Astrocyte (in vitro differentiated cells and primary cell): ENCODE results near the gene VRTN. TPM values are rescaled to one million over a fixed set of nuclear protein-coding genes. Genes with fewer than 3 reads are reported as not detected.

Experiments used
- DNase-seq: peaks from one replicate; pipeline ENCODE4 v3.0.0-alpha.2; 2010; ENCODE audit warnings: low read depth
- FAIRE-seq: peaks from 2 replicates; lab custom pipeline; 2011; peaks lifted over from hg19 to GRCh38; lab: Jason Lieb, UNC
- H2AFZ ChIP-seq: 2 replicates; pipeline ENCODE4 v1.6.0; 2012; ENCODE audit warnings: low read depth, low read length, inconsistent platforms
- H3K27ac ChIP-seq: 2 replicates; pipeline ENCODE4 v1.5.1; 2011; ENCODE audit warnings: low read depth, low read length, inconsistent platforms
- H3K27me3 ChIP-seq: 2 replicates; pipeline ENCODE4 v1.6.0; 2011; ENCODE audit warnings: low read length, inconsistent platforms; ENCODE audit not compliant: insufficient read depth
- H3K36me3 ChIP-seq: 2 replicates; pipeline ENCODE4 v1.5.1; 2011; ENCODE audit warnings: low read length, inconsistent platforms; ENCODE audit not compliant: insufficient read depth
- H3K4me1 ChIP-seq: 2 replicates; pipeline ENCODE4 v1.5.1; 2011; ENCODE audit warnings: low read length, inconsistent platforms; ENCODE audit not compliant: insufficient read depth
- H3K4me2 ChIP-seq: 2 replicates; pipeline ENCODE4 v1.6.0; 2012; ENCODE audit warnings: low read length, inconsistent platforms
- H3K4me3 ChIP-seq: 2 replicates; pipeline ENCODE4 v1.5.1; 2011; ENCODE audit warnings: low read depth, mild to moderate bottlenecking, low read length, inconsistent platforms; ENCODE audit not compliant: insufficient read depth
- H3K79me2 ChIP-seq: 2 replicates; pipeline ENCODE4 v1.6.0; 2012; ENCODE audit warnings: mild to moderate bottlenecking, low read length, inconsistent platforms; ENCODE audit not compliant: insufficient read depth
- H3K9ac ChIP-seq: 2 replicates; pipeline ENCODE4 v1.6.0; 2012; ENCODE audit warnings: mild to moderate bottlenecking, low read length, inconsistent platforms
- H3K9me3 ChIP-seq: 2 replicates; pipeline ENCODE4 v1.5.1; 2012; ENCODE audit warnings: low read depth, mild to moderate bottlenecking, low read length, inconsistent platforms; ENCODE audit not compliant: insufficient read depth
- H4K20me1 ChIP-seq: 2 replicates; pipeline ENCODE4 v1.6.0; 2012; ENCODE audit warnings: low read length, inconsistent platforms; ENCODE audit not compliant: insufficient read depth
- H3K27ac Mint-ChIP-seq: one replicate; pipeline ENCODE4 v1.8.0; 2021; ENCODE audit warnings: mild to moderate bottlenecking, mixed read lengths; ENCODE audit not compliant: unreplicated experiment
- H3K27me3 Mint-ChIP-seq: one replicate; pipeline ENCODE4 v1.8.0; 2021; ENCODE audit warnings: low read depth, mixed read lengths; ENCODE audit not compliant: unreplicated experiment
- H3K36me3 Mint-ChIP-seq: one replicate; pipeline ENCODE4 v1.8.0; 2021; ENCODE audit warnings: low read depth, mixed read lengths; ENCODE audit not compliant: unreplicated experiment
- H3K4me1 Mint-ChIP-seq: one replicate; pipeline ENCODE4 v1.8.0; 2021; ENCODE audit warnings: low read depth, mixed read lengths; ENCODE audit not compliant: unreplicated experiment
- H3K4me3 Mint-ChIP-seq: one replicate; pipeline ENCODE4 v1.8.0; 2021; ENCODE audit warnings: mild to moderate bottlenecking, moderate library complexity, mixed read lengths; ENCODE audit not compliant: unreplicated experiment
- H3K9me3 Mint-ChIP-seq: one replicate; pipeline ENCODE4 v1.8.0; 2021; ENCODE audit warnings: mild to moderate bottlenecking, mixed read lengths; ENCODE audit not compliant: unreplicated experiment
- CTCF ChIP-seq: IDR thresholded peaks from 2 replicates; pipeline ENCODE4 v1.5.1; 2011; ENCODE audit warnings: low read depth, mild to moderate bottlenecking, inconsistent platforms, low read length, moderate library complexity; ENCODE audit not compliant: insufficient read depth
- EZH2 ChIP-seq: IDR thresholded peaks from 2 replicates; pipeline ENCODE4 v1.6.1; 2012; ENCODE audit warnings: mild to moderate bottlenecking, low read length, inconsistent platforms; ENCODE audit not compliant: insufficient read depth
- total RNA-seq: library from RNA; stranded (reverse); gene quantifications from 2 replicates; pipeline ENCODE4 v1.2.1, GENCODE V29; 2021

VRTN gene
- total RNA-seq, 1 donor from 2014 or later, result 0.16 TPM

- no peak for TF ChIP-seq CTCF
- TF ChIP-seq EZH2, result no peak
- Mint-ChIP-seq H3K4me3 (no peak overlapping the region), H3K9me3 (peaks cover 1% of the 10 kb centered on the region), H3K4me1 (no peaks in the 10 kb centered on the region), H3K27me3 (peaks cover 27% of the 10 kb centered on the region), H3K27ac (no peak overlapping the region), H3K36me3 (no peaks in the 10 kb centered on the region)
- Histone ChIP-seq H3K9ac (no peak overlapping the region), H3K79me2 (no peaks in the 10 kb centered on the region), H3K4me3 (no peak overlapping the region), H3K36me3 (no peaks in the 10 kb centered on the region), H3K27me3 (peaks cover 4% of the 10 kb centered on the region), H3K9me3 (no peaks in the 10 kb centered on the region), H2AFZ (no peak overlapping the region), H3K27ac (no peak overlapping the region), H4K20me1 (no peaks in the 10 kb centered on the region), H3K4me1 (no peaks in the 10 kb centered on the region), H3K4me2 (no peak overlapping the region)
- DNase-seq (no peak), FAIRE-seq (no peak)
Measured at GRCh38 chr14:74356892-74357575, 8.8 kb downstream of the VRTN start.

GRCh38 chr14:74357585-74357984 lies 9.3 kb downstream of the VRTN start:
- H3K36me3 Mint-ChIP-seq, result no peaks in the 10 kb centered on the region

More at GRCh38 chr14:74357585-74357984, 9.3 kb downstream of the VRTN start:
- H3K4me1 Mint-ChIP-seq, result peaks cover 2% of the 10 kb centered on the region
- FAIRE-seq (no peak), DNase-seq (no peak)
- no peak overlapping the region for H3K27ac Mint-ChIP-seq
- Histone ChIP-seq H3K9ac (no peak overlapping the region), H3K79me2 (no peaks in the 10 kb centered on the region), H4K20me1 (no peaks in the 10 kb centered on the region), H3K4me1 (peaks cover 3% of the 10 kb centered on the region), H3K4me2 (no peak overlapping the region), H2AFZ (no peak overlapping the region), H3K4me3 (no peak overlapping the region), H3K27ac (no peak overlapping the region), H3K36me3 (no peaks in the 10 kb centered on the region), H3K9me3 (no peaks in the 10 kb centered on the region), H3K27me3 (peaks cover 5% of the 10 kb centered on the region)
- H3K9me3 Mint-ChIP-seq, result peaks cover 1% of the 10 kb centered on the region
- no peak for TF ChIP-seq EZH2
- TF ChIP-seq CTCF, result no peak
- H3K27me3 Mint-ChIP-seq, result peaks cover 27% of the 10 kb centered on the region
- H3K4me3 Mint-ChIP-seq, result no peak overlapping the region
